ENCODE results near the gene TSNAX. TPM values are rescaled to one million over a fixed set of nuclear protein-coding genes. Genes with fewer than 3 reads are reported as not detected.
"Not testable (repeated sequence)": the region's sequence is repeated elsewhere in the genome, so short reads cannot be mapped to it uniquely, and the experiment has no call there.

Gene TSNAX
- total RNA-seq, 4 donors from 2014 or later, result 17.9 to 25.3 (median 22.4) TPM

DNA sequence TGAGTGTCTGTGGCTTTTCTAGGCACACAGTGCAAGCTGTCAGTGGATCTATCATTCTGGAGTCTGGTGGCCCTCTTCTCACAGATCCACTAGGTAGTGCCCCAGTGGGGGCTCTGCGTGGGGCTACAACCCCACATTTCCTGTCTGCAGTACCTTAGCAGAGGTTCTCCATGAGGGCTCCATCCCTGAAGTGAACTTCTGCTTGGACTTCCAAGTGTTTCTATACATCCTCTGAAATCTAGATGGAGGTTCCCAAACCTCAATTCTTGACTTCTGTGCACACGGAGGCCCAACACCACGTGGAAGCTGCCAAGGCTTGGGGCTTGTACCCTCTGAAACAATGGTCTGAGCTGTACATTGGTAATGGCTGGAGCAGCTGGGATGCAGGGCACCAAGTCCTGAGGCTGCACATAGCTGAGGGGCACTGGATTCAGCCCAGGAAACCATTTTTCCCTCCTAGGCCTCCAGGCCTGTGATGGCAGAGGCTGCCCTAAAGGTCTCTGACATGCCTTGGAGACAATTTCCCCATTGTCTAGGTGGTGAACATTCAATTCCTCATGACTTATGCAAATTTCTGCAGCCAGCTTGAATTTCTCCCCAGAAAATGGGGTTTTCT lies 29.2 kb upstream of the TSNAX start:
- TF ChIP-seq EP300 (IDR thresholded peaks at IDR 0.05), result no peak
- TF ChIP-seq, protein P1, sequence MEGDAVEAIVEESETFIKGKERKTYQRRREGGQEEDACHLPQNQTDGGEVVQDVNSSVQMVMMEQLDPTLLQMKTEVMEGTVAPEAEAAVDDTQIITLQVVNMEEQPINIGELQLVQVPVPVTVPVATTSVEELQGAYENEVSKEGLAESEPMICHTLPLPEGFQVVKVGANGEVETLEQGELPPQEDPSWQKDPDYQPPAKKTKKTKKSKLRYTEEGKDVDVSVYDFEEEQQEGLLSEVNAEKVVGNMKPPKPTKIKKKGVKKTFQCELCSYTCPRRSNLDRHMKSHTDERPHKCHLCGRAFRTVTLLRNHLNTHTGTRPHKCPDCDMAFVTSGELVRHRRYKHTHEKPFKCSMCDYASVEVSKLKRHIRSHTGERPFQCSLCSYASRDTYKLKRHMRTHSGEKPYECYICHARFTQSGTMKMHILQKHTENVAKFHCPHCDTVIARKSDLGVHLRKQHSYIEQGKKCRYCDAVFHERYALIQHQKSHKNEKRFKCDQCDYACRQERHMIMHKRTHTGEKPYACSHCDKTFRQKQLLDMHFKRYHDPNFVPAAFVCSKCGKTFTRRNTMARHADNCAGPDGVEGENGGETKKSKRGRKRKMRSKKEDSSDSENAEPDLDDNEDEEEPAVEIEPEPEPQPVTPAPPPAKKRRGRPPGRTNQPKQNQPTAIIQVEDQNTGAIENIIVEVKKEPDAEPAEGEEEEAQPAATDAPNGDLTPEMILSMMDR (IDR thresholded peaks at IDR 0.05), result no peak
- no peak for TF ChIP-seq POLR2A (IDR thresholded peaks at IDR 0.05)
- no peak for DNase-seq (ENCODE audit: low spot score in 2 of 2)
- Histone ChIP-seq H3K9me3 (peaks cover 0 to 17% (median 2%) of the 10 kb centered on the region in 4 donors), H3K27me3 (no peaks in the 10 kb centered on the region), H3K27ac (no peak overlapping the region), H3K36me3 (no peaks in the 10 kb centered on the region), H3K4me3 (no peak overlapping the region), H3K4me1 (peaks cover 0 to 2% (median 0%) of the 10 kb centered on the region in 4 donors)
- WGBS, 2 donors, result 72 to 81% methylated on average over 3 of the region's 3 CpGs

DNA sequence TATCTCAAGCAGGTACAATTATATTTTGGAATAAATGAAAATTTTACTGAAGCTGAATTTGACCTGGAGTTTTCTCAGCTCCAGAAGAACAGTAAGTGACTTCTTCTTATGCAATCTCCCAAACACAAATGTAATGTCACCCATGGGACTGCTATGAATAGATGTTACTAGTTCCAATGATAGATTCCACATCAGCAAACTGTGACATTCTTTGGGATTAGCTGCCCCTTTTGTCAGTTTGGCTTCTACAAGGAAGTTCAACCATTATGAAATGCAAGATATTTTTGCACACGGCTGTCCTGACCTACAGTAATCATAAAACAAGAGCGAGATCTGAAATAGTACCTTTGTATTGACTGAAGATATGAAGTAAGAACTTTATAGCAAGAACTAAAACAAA lies 27.8 kb upstream of the TSNAX start:
- WGBS, 2 donors, result 68 to 86% methylated on average over 2 of the region's 2 CpGs
- TF ChIP-seq, protein P1 (IDR thresholded peaks at IDR 0.05), result no peak
- TF ChIP-seq POLR2A (IDR thresholded peaks at IDR 0.05), result no peak
- TF ChIP-seq EP300 (IDR thresholded peaks at IDR 0.05), result no peak
- H3K27me3 ChIP-seq, result no peaks in the 10 kb centered on the region
- H3K4me3 ChIP-seq, result no peak overlapping the region
- no peak overlapping the region for H3K27ac ChIP-seq
- H3K9me3 ChIP-seq, result peaks cover 0 to 17% (median 2%) of the 10 kb centered on the region in 4 donors
- H3K4me1 ChIP-seq, result no peaks in the 10 kb centered on the region
- no peaks in the 10 kb centered on the region for H3K36me3 ChIP-seq
- DNase-seq (ENCODE audit: low spot score in 2 of 2), result no peak

DNA sequence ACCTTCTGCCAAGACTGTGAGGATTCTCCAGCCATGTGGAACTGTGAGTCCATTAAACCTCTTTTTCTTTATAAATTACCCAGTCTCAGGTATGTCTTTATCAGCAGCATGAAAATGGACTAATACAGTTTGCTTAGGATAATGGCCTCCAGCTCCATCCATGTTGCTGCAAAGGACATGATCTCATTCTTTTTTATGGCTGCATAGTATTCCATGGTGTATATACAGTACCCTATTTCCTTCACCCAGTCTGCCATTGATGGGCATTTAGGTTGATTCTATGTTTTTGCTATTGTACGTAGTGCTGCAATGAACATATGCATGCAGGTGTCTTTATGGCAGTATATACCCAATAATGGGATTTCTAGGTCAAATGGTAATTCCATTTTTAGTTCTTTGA lies 25.3 kb upstream of the TSNAX start:
- H3K36me3 ChIP-seq; H3K27me3 ChIP-seq; H3K4me3 ChIP-seq; DNase-seq (ENCODE audit: low spot score in 2 of 2); H3K27ac ChIP-seq; H3K4me1 ChIP-seq: not testable (repeated sequence)
- peaks cover 0 to 15% (median 2%) of the 10 kb centered on the region in 4 donors for H3K9me3 ChIP-seq
- 86 to 93% methylated on average over 1 of the region's 1 CpG for WGBS, 2 donors

DNA sequence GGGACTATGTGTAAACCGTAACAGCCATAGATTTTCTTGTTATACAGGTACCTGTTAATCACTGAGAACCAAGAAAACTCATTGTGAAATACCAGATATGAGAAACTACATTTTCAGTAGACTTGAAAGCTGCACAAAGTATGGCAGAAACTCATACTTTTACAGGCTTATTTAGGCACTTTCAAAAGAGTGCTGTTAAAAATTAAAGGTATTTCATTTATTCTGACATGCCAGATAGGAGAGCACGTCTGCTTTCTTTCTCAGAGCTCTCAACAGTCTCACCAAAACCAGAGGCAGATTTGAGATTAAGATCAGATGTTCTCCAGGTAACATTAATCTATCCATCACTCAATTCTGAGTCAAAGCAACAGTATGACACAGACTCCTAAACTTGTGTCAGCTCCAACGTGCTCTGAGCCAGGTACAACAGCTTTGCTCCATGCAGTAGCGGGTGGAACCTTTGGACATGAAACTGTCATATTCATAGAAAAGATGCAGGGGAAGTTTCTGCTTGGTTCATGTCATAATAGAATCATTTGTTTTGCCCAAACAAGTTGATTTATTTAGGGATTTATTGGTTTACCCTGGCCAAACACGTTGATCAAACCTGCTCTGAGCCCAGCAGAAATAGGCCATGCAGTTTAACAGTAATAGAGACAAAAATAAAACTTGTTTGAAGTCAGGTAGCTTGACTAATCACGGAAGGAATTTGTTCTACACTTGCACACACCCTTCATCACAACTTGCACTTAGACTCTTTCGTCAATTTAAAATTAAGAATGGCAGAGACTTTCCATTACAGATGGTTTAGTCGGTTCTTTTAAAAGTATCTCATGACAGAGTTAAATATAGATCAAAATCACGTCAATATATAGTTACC lies 20.8 kb upstream of the TSNAX start:
- no peak for DNase-seq (ENCODE audit: low spot score in 2 of 2)
- WGBS, 2 donors, result 84% methylated on average over 9 of the region's 9 CpGs
- Histone ChIP-seq H3K27me3 (no peaks in the 10 kb centered on the region), H3K4me1 (no peaks in the 10 kb centered on the region), H3K36me3 (no peaks in the 10 kb centered on the region), H3K9me3 (no peaks in the 10 kb centered on the region), H3K27ac (no peak overlapping the region), H3K4me3 (no peak overlapping the region)
- TF ChIP-seq EP300 (IDR thresholded peaks at IDR 0.05) (no peak), POLR2A (IDR thresholded peaks at IDR 0.05) (no peak)
- TF ChIP-seq, protein P1 (IDR thresholded peaks at IDR 0.05), result no peak

DNA sequence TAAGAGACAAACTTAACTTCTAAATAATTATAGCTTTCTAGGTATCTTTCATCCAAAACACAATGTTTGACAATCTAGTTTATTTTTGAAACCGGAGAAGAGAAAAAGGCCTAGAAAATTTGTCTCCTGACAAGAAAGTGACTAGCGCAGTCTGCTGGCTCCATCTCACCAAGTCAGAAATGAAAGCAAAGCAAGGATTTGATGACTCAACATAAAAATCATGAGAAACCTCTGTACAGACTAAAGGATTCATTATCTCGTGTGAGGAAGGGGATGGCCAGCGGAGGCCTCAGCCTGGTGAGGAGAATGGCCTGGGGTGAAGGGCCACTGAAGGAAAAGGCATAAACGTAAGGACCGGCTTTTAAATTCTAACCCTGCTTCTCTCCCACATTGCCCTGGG lies 20.0 kb upstream of the TSNAX start:
- no peak for DNase-seq (ENCODE audit: low spot score in 2 of 2)
- Histone ChIP-seq H3K4me1 (no peaks in the 10 kb centered on the region), H3K36me3 (no peaks in the 10 kb centered on the region), H3K27me3 (no peaks in the 10 kb centered on the region), H3K27ac (no peak overlapping the region), H3K4me3 (no peak overlapping the region), H3K9me3 (no peaks in the 10 kb centered on the region)
- 57% methylated on average over 6 of the region's 6 CpGs for WGBS, 2 donors
- TF ChIP-seq POLR2A (IDR thresholded peaks at IDR 0.05) (no peak), EP300 (IDR thresholded peaks at IDR 0.05) (no peak)
- TF ChIP-seq, protein P1 (IDR thresholded peaks at IDR 0.05), result no peak
